OCI-LY7 (cell line): Measurements from ENCODE around the gene SRCAP. TPM values are rescaled to one million over a fixed set of nuclear protein-coding genes. Genes with fewer than 3 reads are reported as not detected.

Experiments used
- BruUV-seq: library from RNA; stranded (reverse); fragments of 400-500 nt; replicated peaks from 2 replicates; lab custom pipeline; 2021; lab: Mats Ljungman, UMichigan
- CTCF ChIA-PET: fragments of 300-600 bp; sonication (Branson Sonifier 250); formaldehyde crosslinking; loops from one replicate; lab custom pipeline; 2022; ENCODE audit warnings: antibody characterized with exemption; ENCODE audit not compliant: unreplicated experiment; lab: Charles Lee
- POLR2A ChIA-PET: fragments of 300-600 bp; sonication (Branson Sonifier 250); formaldehyde crosslinking; loops from one replicate; lab custom pipeline; 2022; ENCODE audit warnings: antibody characterized with exemption; lab: Charles Lee
- DNase-seq: peaks from one replicate; pipeline ENCODE4 v3.0.0-alpha.2; 2015; ENCODE audit warnings: low spot score
- H2AFZ ChIP-seq: fragments of 200-600 bp; sonication (generic), shearing (Covaris generic); 2 replicates; pipeline ENCODE4 v1.6.1; 2014; ENCODE audit warnings: mild to moderate bottlenecking, antibody characterized with exemption, low read length, moderate library complexity
- H3K27ac ChIP-seq: fragments of 200-600 bp; sonication (generic); 2 replicates; pipeline ENCODE4 v1.5.1; 2014; ENCODE audit warnings: mixed run types, low read depth, mild to moderate bottlenecking, moderate library complexity, low read length, inconsistent platforms; ENCODE audit not compliant: poor library complexity, severe bottlenecking
- H3K36me3 ChIP-seq: fragments of 200-600 bp; sonication (generic); 2 replicates; pipeline ENCODE4 v1.6.1; 2014; ENCODE audit warnings: mild to moderate bottlenecking, antibody characterized with exemption, low read length, moderate library complexity, mixed read lengths; ENCODE audit not compliant: insufficient read depth
- H3K4me1 ChIP-seq: fragments of 200-600 bp; sonication (generic); 2 replicates; pipeline ENCODE4 v1.5.1; 2014; ENCODE audit warnings: mild to moderate bottlenecking, low read length; ENCODE audit not compliant: insufficient read depth, poor library complexity, severe bottlenecking
- H3K4me2 ChIP-seq: fragments of 200-600 bp; sonication (generic); 2 replicates; pipeline ENCODE4 v1.6.1; 2014; ENCODE audit warnings: mild to moderate bottlenecking, low read length
- H3K4me3 ChIP-seq: fragments of 200-600 bp; sonication (generic); 2 replicates; pipeline ENCODE4 v1.5.1; 2014; ENCODE audit warnings: mild to moderate bottlenecking, low read depth, low read length; ENCODE audit not compliant: poor library complexity, severe bottlenecking
- H3K79me2 ChIP-seq: fragments of 200-600 bp; sonication (generic); 2 replicates; pipeline ENCODE4 v1.6.1; 2016; ENCODE audit warnings: low read depth, mild to moderate bottlenecking, low read length, moderate library complexity, mixed read lengths; ENCODE audit not compliant: insufficient read depth
- H3K9me2 ChIP-seq: fragments of 200-600 bp; sonication (generic); 2 replicates; pipeline ENCODE4 v1.6.1; 2016; ENCODE audit warnings: mild to moderate bottlenecking, low read length, mixed read lengths; ENCODE audit not compliant: insufficient read depth
- H3K9me3 ChIP-seq: fragments of 200-600 bp; sonication (generic); 2 replicates; pipeline ENCODE4 v1.6.1; 2014; ENCODE audit warnings: mild to moderate bottlenecking, mixed run types, low read length, mixed read lengths
- H4K20me1 ChIP-seq: fragments of 200-600 bp; sonication (generic); 2 replicates; pipeline ENCODE4 v1.6.1; 2014; ENCODE audit warnings: mild to moderate bottlenecking, antibody characterized with exemption, low read length, moderate library complexity, mixed read lengths; ENCODE audit not compliant: insufficient read depth
- EZH2phosphoT487 ChIP-seq: fragments of 200-600 bp; sonication (generic); IDR thresholded peaks from 2 replicates; pipeline ENCODE4 v1.6.1; 2018; ENCODE audit warnings: low read depth, borderline replicate concordance, mild to moderate bottlenecking, mixed run types, antibody characterized with exemption, low read length, moderate library complexity, mixed read lengths
- intact Hi-C: fragments of 100-400 bp; cut with micrococcal nuclease; formaldehyde crosslinking; loops from one replicate; pipeline ENCODE4 v1.10.0; 2022; ENCODE audit not compliant: unreplicated experiment
- total RNA-seq, 2 experiments: library from RNA; depleted of rRNA in 1 of 2; stranded (reverse); fragments of >200 nt in 1 of 2; shearing (Covaris generic) in 1 of 2; gene quantifications; 2 replicates each; pipeline ENCODE4 v1.2.3, GENCODE V29; 2014 to 2022
- TF ChIP-seq, protein P1 (sequence below): fragments of 200-600 bp; sonication (generic); conservative IDR thresholded peaks from 2 replicates; pipeline ENCODE4 v1.5.1; 2014; ENCODE audit warnings: mild to moderate bottlenecking, antibody characterized with exemption, low read length, moderate library complexity, mixed read lengths

The SRCAP gene
- total RNA-seq, 2 experiments from 2014 or later, result 41.8 to 93.7 TPM

DNA sequence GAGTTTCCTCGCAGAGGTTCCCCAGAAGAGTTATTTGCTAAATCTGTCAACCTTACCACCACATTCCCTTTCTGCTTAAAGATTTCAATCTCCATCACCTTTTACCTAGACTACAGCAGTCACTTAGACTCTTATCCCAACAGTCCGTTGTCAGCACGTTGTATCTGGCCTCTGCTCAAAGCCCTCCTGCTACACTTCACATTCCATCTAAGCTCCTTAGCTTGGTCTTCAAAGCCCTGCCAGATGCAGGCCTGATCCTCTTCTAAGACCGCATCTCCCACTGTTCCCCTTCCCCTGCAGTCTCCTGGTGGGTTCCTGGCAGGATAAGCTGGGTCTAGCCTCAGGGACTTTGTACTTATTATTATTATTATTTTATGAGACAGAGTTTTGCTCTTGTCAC is 10.3 kb upstream of the SRCAP start:
- CTCF ChIA-PET, result no interaction called here

GRCh38 chr16:30691907-30692306 is 7.1 kb upstream of the SRCAP start:
- intact Hi-C loops, result no loop called here
- POLR2A ChIA-PET, result interaction anchor here (0.8 kb wide), 1 partner anchor 19 kb away, joined by 3 read pairs; no protein-coding TSS in a partner anchor

More for the DNA sequence above, 10.3 kb upstream of the SRCAP start:
- no peak overlapping the region for H3K4me3 ChIP-seq
- H3K27ac ChIP-seq, result no peak overlapping the region
- H3K36me3 ChIP-seq, result no peaks in the 10 kb centered on the region
- no peaks in the 10 kb centered on the region for H3K9me2 ChIP-seq
- H2AFZ ChIP-seq, result no peak overlapping the region
- BruUV-seq, result no TSS peak
- no peak for TF ChIP-seq EZH2phosphoT487
- TF ChIP-seq, protein P1, sequence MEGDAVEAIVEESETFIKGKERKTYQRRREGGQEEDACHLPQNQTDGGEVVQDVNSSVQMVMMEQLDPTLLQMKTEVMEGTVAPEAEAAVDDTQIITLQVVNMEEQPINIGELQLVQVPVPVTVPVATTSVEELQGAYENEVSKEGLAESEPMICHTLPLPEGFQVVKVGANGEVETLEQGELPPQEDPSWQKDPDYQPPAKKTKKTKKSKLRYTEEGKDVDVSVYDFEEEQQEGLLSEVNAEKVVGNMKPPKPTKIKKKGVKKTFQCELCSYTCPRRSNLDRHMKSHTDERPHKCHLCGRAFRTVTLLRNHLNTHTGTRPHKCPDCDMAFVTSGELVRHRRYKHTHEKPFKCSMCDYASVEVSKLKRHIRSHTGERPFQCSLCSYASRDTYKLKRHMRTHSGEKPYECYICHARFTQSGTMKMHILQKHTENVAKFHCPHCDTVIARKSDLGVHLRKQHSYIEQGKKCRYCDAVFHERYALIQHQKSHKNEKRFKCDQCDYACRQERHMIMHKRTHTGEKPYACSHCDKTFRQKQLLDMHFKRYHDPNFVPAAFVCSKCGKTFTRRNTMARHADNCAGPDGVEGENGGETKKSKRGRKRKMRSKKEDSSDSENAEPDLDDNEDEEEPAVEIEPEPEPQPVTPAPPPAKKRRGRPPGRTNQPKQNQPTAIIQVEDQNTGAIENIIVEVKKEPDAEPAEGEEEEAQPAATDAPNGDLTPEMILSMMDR, result no peak
- no peaks in the 10 kb centered on the region for H4K20me1 ChIP-seq
- no peak overlapping the region for H3K4me2 ChIP-seq
- H3K4me1 ChIP-seq, result peaks cover 3% of the 10 kb centered on the region
- DNase-seq, result no peak
- H3K9me3 ChIP-seq, result no peaks in the 10 kb centered on the region
- no peaks in the 10 kb centered on the region for H3K79me2 ChIP-seq
- intact Hi-C loops, result no loop called here
- POLR2A ChIA-PET, result no interaction called here

More at GRCh38 chr16:30691907-30692306, 7.1 kb upstream of the SRCAP start:
- H3K4me2 ChIP-seq, result no peak overlapping the region
- no peak overlapping the region for H3K27ac ChIP-seq
- H3K4me1 ChIP-seq, result peaks cover 5% of the 10 kb centered on the region
- no peak overlapping the region for H2AFZ ChIP-seq
- no peaks in the 10 kb centered on the region for H3K79me2 ChIP-seq
- TF ChIP-seq, protein P1, result no peak
- no peak for TF ChIP-seq EZH2phosphoT487
- no peaks in the 10 kb centered on the region for H3K9me2 ChIP-seq
- no peaks in the 10 kb centered on the region for H3K36me3 ChIP-seq
- no peak for DNase-seq
- no peaks in the 10 kb centered on the region for H4K20me1 ChIP-seq
- CTCF ChIA-PET, result no interaction called here
- no TSS peak for BruUV-seq
- H3K4me3 ChIP-seq, result no peak overlapping the region
- no peaks in the 10 kb centered on the region for H3K9me3 ChIP-seq
